Thoracic aorta (tissue), 2 donors: ENCODE measurements around the gene ADCY5. TPM values are rescaled to one million over a fixed set of nuclear protein-coding genes. Genes with fewer than 3 reads are reported as not detected.
"Not testable (repeated sequence)": the region's sequence is repeated elsewhere in the genome, so short reads cannot be mapped to it uniquely, and the experiment has no call there.

Experiments
- ATAC-seq: fragments of 150-250 bp; one replicate; pipeline ENCODE4 v1.8.0; 2017; ENCODE audit warnings: low read depth; ENCODE audit not compliant: insufficient number of reproducible peaks, low FRiP score
- DNase-seq: peaks from one replicate; pipeline ENCODE4 v3.0.0-alpha.2; 2020; ENCODE audit warnings: low spot score
- H3K27ac ChIP-seq, 2 donors: fragments of 200-600 bp; sonication (generic); 1 replicate in 1 of 2; 2 replicates in 1 of 2; pipeline ENCODE4 v1.5.1; 2016; ENCODE audit warnings: mild to moderate bottlenecking in 2 of 2, moderate library complexity in 2 of 2
- H3K27me3 ChIP-seq: fragments of 200-600 bp; sonication (generic); replicated peaks from 2 replicates; pipeline ENCODE4 v1.6.0; 2016; ENCODE audit warnings: mild to moderate bottlenecking; ENCODE audit not compliant: insufficient read depth
- H3K36me3 ChIP-seq: fragments of 200-600 bp; sonication (generic); one replicate; pipeline ENCODE4 v1.5.1; 2016
- H3K4me1 ChIP-seq, 2 donors: fragments of 200-600 bp; sonication (generic); 1 replicate in 1 of 2; 2 replicates in 1 of 2; pipeline versions ENCODE4 v1.5.1 to v1.6.0; 2016; ENCODE audit warnings: low read depth in 2 of 2, mild to moderate bottlenecking in 1 of 2; ENCODE audit not compliant: control insufficient read depth in 1 of 2
- H3K4me3 ChIP-seq: fragments of 200-600 bp; sonication (generic); 2 replicates; pipeline ENCODE4 v1.5.1; 2016; ENCODE audit warnings: mild to moderate bottlenecking
- H3K9me3 ChIP-seq: fragments of 200-600 bp; sonication (generic); 2 replicates; pipeline ENCODE4 v1.5.1; 2016
- CTCF ChIP-seq: fragments of 200-600 bp; sonication (generic); IDR thresholded peaks from one replicate; pipeline ENCODE4 v1.5.1; 2019; ENCODE audit warnings: antibody characterized with exemption
- total RNA-seq, 2 donors: library from RNA; depleted of rRNA; stranded (reverse); fragments of >200 nt; gene quantifications; one replicate each; pipeline versions ENCODE4 v1.1.0 to v1.2.3, GENCODE V29; 2016

Gene ADCY5
- 100 to 1,000 TPM; 104 to 123 TPM for total RNA-seq

- no peak for TF ChIP-seq CTCF
- H3K4me1 ChIP-seq = peaks cover 7 to 26% of the 10 kb centered on the region in 2 donors
- H3K9me3 ChIP-seq = no peaks in the 10 kb centered on the region
- H3K27me3 ChIP-seq = no peaks in the 10 kb centered on the region
- H3K4me3 ChIP-seq = peak within 1 kb of the TSS; percentile 89
- H3K27ac ChIP-seq = peak within 1 kb of the TSS; percentile 88 to 93
- DNase-seq = no peak
- ATAC-seq = no peak
- no peaks in the 10 kb centered on the region for H3K36me3 ChIP-seq
Observed at GRCh38 chr3:123448536-123449101, at the start of gene ADCY5. Gene ADCY5, minus strand, starts transcription at chr3:123449090. Its CDS starts 545 bp downstream, at chr3:123448545.

GRCh38 chr3:123493912-123494311 is 45.0 kb upstream of the ADCY5 start:
- Histone ChIP-seq H3K4me3 (no peak overlapping the region), H3K27ac (peak overlapping the region in 1 of 2 donors; percentile 3), H3K36me3 (no peaks in the 10 kb centered on the region), H3K4me1 (peaks cover 4 to 32% of the 10 kb centered on the region in 2 donors), H3K9me3 (no peaks in the 10 kb centered on the region), H3K27me3 (no peaks in the 10 kb centered on the region)
- no peak for TF ChIP-seq CTCF
- DNase-seq (no peak), ATAC-seq (no peak)

GRCh38 chr3:123491966-123492587 is 43.2 kb upstream of the ADCY5 start:
- DNase-seq = no peak
- Histone ChIP-seq H3K27me3 (no peaks in the 10 kb centered on the region), H3K9me3 (no peaks in the 10 kb centered on the region), H3K36me3 (no peaks in the 10 kb centered on the region), H3K27ac (no peak overlapping the region), H3K4me1 (peaks cover 0 to 29% of the 10 kb centered on the region in 2 donors), H3K4me3 (no peak overlapping the region)
- no peak for TF ChIP-seq CTCF
- ATAC-seq = no peak

GRCh38 chr3:123489400-123490004 is 40.6 kb upstream of the ADCY5 start:
- Histone ChIP-seq H3K36me3 (no peaks in the 10 kb centered on the region), H3K27ac (peak overlapping the region; percentile 74 to 84), H3K4me3 (peak overlapping the region; percentile 39), H3K9me3 (no peaks in the 10 kb centered on the region), H3K4me1 (peaks cover 0 to 25% of the 10 kb centered on the region in 2 donors), H3K27me3 (no peaks in the 10 kb centered on the region)
- DNase-seq (peak; percentile 33), ATAC-seq (no peak)
- peak; percentile 86 for TF ChIP-seq CTCF

GRCh38 chr3:123488645-123489347 is 39.9 kb upstream of the ADCY5 start:
- H3K27ac ChIP-seq = peak overlapping the region; percentile 74 to 84
- DNase-seq (no peak), ATAC-seq (peak; percentile 57)
- no peak for TF ChIP-seq CTCF
- H3K4me3 ChIP-seq = peak overlapping the region; percentile 39
- H3K9me3 ChIP-seq = no peaks in the 10 kb centered on the region
- peaks cover 0 to 20% of the 10 kb centered on the region in 2 donors for H3K4me1 ChIP-seq
- no peaks in the 10 kb centered on the region for H3K36me3 ChIP-seq
- H3K27me3 ChIP-seq = no peaks in the 10 kb centered on the region

GRCh38 chr3:123487063-123487462 is 38.2 kb upstream of the ADCY5 start:
- not testable (repeated sequence) for H3K27me3 ChIP-seq, H3K9me3 ChIP-seq, H3K36me3 ChIP-seq, H3K4me3 ChIP-seq, ATAC-seq, DNase-seq
- Histone ChIP-seq H3K4me1 (peaks cover 0 to 20% of the 10 kb centered on the region in 2 donors), H3K27ac (peak overlapping the region; percentile 74 to 84)
